ENCODE data around the gene BORCS5.
"Not testable (repeated sequence)": the region's sequence is repeated elsewhere in the genome, so short reads cannot be mapped to it uniquely, and the experiment has no call there.

The BORCS5 gene

DNA sequence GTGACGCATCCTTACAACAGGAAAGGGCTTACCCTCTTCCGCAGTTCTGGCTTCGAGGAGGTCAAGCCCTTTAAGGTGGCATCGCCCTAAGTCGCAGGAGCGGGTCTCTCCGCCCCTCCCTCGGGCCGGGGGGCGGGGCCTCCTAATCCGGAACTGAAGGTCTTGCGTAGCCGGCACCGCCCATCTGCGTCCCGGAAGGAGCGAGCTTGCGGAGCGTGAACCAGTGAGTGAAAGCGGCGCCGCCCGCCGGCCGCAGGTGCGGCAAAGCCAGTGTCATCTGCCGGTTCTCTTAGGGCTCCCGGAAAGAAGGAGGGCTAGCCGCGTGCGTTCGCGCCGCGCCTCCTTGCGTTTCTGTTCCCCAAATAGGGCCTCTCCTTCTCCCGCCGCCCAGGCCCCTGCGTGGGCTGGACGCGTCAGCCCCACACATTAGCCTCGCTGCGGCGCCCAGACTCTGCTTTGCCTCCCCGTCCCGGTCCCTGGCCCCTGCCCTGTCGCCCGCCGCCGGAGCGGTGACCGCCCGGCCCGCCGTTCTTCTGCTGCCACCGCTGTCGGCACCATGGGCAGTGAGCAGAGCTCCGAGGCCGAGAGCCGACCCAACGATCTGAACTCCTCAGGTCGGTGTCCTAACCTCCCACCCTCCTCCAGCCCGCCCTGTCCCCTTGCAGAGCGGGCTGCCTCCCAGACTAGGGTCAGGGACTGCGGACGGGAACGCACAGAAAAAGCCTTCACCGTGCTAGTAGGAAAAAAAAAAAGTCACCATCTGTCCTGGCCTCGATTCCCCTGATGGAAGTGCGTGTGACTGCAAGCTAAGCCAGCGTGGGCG lies at the start of gene BORCS5:
BORCS5 (plus strand) TSS at position 183 of the 823 bp plus-strand sequence; CDS start at position 557, 374 bp downstream.
- Histone ChIP-seq H3F3A (ENCODE audit: control insufficient read depth, insufficient read depth) (peaks cover 3% of the 10 kb centered on the region; the same call in 1 of the 2 replicates), H3K27ac (ENCODE audit: low read depth, low read length) (peak within 1 kb of the TSS; percentile 78), H3K36me3 (ENCODE audit: control insufficient read depth, low read length) (no peaks in the 10 kb centered on the region), H3K27me3 (ENCODE audit: control insufficient read depth, low read length) (no peaks in the 10 kb centered on the region), H3K79me2 (ENCODE audit: control insufficient read depth, low read length) (peaks cover 26% of the 10 kb centered on the region), H3K4me2 (ENCODE audit: low read length) (peak within 1 kb of the TSS; percentile 75), H3K4me1 (ENCODE audit: control insufficient read depth, low read length) (peaks cover 18% of the 10 kb centered on the region), H3K9me3 (ENCODE audit: control insufficient read depth, insufficient read depth, low read length) (no peaks in the 10 kb centered on the region), H3K4me3 (ENCODE audit: low read length) (peak within 1 kb of the TSS; percentile 72), H4K20me1 (ENCODE audit: control insufficient read depth, insufficient read depth, low read depth, low read length) (no peaks in the 10 kb centered on the region), H3K9me2 (replicated peaks; ENCODE audit: control insufficient read depth, low read length) (no peaks in the 10 kb centered on the region)
- no peak for TF ChIP-seq EZH2phosphoT487 (IDR thresholded peaks at IDR 0.05; ENCODE audit: borderline replicate concordance, low read length)
- TF ChIP-seq, protein P1, sequence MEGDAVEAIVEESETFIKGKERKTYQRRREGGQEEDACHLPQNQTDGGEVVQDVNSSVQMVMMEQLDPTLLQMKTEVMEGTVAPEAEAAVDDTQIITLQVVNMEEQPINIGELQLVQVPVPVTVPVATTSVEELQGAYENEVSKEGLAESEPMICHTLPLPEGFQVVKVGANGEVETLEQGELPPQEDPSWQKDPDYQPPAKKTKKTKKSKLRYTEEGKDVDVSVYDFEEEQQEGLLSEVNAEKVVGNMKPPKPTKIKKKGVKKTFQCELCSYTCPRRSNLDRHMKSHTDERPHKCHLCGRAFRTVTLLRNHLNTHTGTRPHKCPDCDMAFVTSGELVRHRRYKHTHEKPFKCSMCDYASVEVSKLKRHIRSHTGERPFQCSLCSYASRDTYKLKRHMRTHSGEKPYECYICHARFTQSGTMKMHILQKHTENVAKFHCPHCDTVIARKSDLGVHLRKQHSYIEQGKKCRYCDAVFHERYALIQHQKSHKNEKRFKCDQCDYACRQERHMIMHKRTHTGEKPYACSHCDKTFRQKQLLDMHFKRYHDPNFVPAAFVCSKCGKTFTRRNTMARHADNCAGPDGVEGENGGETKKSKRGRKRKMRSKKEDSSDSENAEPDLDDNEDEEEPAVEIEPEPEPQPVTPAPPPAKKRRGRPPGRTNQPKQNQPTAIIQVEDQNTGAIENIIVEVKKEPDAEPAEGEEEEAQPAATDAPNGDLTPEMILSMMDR (IDR thresholded peaks at IDR 0.05; ENCODE audit: low read depth, low read length, poor library complexity, severe bottlenecking): peak; percentile 23

DNA sequence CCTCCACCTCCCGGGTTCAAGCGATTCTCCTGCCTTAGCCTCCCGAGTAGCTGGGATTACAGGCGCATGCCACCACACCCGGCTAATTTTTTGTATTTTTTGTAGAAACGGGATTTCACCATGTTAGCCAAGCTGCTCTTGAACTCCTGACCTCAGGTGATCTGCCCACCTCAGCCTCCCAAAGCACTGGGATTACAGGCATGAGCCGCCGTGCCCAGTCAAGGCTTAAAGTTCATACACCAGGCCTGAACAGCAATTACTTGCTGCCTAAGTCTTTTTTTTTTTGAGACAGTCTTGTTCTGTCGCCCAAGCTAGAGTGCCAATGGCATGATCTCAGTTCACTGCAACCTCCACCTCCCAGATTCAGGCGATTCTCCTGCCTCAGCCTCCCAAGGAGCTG lies 46.2 kb upstream of the BORCS5 start:
- H3K9me3 ChIP-seq (ENCODE audit: control insufficient read depth, insufficient read depth, low read length); H3F3A ChIP-seq (ENCODE audit: control insufficient read depth, insufficient read depth); H3K4me3 ChIP-seq (ENCODE audit: low read length); H3K4me2 ChIP-seq (ENCODE audit: low read length); H3K27me3 ChIP-seq (ENCODE audit: control insufficient read depth, low read length); H3K36me3 ChIP-seq (ENCODE audit: control insufficient read depth, low read length); H3K4me1 ChIP-seq (ENCODE audit: control insufficient read depth, low read length); H4K20me1 ChIP-seq (ENCODE audit: control insufficient read depth, insufficient read depth, low read depth, low read length); H3K9me2 ChIP-seq (replicated peaks; ENCODE audit: control insufficient read depth, low read length); H3K27ac ChIP-seq (ENCODE audit: low read depth, low read length); H3K79me2 ChIP-seq (ENCODE audit: control insufficient read depth, low read length): not testable (repeated sequence)

DNA sequence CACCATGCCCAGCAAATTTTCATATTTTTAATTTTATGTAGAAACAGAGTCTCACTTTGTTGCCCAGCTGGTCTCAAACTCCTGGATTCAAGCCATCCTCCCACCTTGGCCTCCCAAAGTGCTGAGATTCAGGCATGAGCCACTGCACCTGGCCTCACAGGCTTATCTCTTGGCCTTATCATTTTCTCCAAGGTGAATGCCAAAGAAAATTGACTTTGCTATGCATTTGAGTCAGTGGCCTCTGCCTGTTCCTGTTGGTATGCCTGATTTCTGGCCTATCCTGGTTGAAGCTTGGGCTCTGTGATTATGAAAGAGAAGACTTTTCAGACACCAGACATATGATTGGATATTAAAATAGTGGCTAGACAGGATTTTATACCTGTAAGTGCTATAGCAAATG lies 41.0 kb upstream of the BORCS5 start:
- no peak overlapping the region for H3K4me2 ChIP-seq (ENCODE audit: low read length)
- TF ChIP-seq, protein P1 (IDR thresholded peaks at IDR 0.05; ENCODE audit: low read depth, low read length, poor library complexity, severe bottlenecking): no peak
- no peak for TF ChIP-seq EZH2phosphoT487 (IDR thresholded peaks at IDR 0.05; ENCODE audit: borderline replicate concordance, low read length)
- no peak overlapping the region for H3K4me3 ChIP-seq (ENCODE audit: low read length)
- H3K27me3 ChIP-seq (ENCODE audit: control insufficient read depth, low read length): no peaks in the 10 kb centered on the region
- no peak overlapping the region for H3K27ac ChIP-seq (ENCODE audit: low read depth, low read length)
- no peaks in the 10 kb centered on the region for H3F3A ChIP-seq (ENCODE audit: control insufficient read depth, insufficient read depth)
- no peaks in the 10 kb centered on the region for H3K36me3 ChIP-seq (ENCODE audit: control insufficient read depth, low read length)
- no peaks in the 10 kb centered on the region for H3K4me1 ChIP-seq (ENCODE audit: control insufficient read depth, low read length)
- no peaks in the 10 kb centered on the region for H4K20me1 ChIP-seq (ENCODE audit: control insufficient read depth, insufficient read depth, low read depth, low read length)
- H3K9me3 ChIP-seq (ENCODE audit: control insufficient read depth, insufficient read depth, low read length): no peaks in the 10 kb centered on the region
- no peaks in the 10 kb centered on the region for H3K79me2 ChIP-seq (ENCODE audit: control insufficient read depth, low read length)
- H3K9me2 ChIP-seq (replicated peaks; ENCODE audit: control insufficient read depth, low read length): no peaks in the 10 kb centered on the region

DNA sequence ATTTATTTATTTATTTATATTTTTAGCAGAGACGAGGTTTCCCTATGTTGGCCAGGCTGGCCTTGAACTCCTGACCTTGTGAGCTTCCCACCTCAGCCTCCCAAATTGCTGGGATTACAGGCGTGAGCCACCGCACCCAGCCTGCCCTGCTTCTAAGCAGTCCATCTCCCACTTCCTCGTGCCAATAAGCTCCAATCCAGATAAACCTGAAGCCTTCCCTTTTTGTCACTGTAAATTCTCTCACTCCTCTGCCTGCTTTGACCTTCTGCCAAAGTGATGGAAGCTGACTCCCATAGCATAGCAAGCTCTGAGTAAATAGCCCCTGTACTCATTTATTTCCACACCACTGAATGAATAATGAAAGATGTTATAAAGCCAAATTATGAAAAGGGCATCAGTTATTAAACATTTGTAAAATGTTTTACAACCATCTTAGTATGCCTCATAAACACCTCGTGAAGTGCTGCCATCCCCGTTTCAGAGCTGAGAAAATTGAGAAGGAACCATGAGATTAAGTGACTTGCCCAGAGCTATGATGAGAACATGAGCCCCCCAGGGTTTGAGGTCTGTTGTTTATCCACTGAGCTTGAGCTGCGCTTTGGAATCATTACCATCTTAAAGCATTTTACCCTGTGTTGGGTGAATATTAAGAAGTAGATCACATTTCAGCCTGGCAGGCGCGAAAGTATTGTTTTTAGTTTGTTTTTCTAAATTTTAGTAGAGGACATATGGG lies 37.3 kb upstream of the BORCS5 start:
- H3K27ac ChIP-seq (ENCODE audit: low read depth, low read length): no peak overlapping the region
- no peaks in the 10 kb centered on the region for H3K36me3 ChIP-seq (ENCODE audit: control insufficient read depth, low read length)
- H3K79me2 ChIP-seq (ENCODE audit: control insufficient read depth, low read length): no peaks in the 10 kb centered on the region
- no peaks in the 10 kb centered on the region for H3K9me3 ChIP-seq (ENCODE audit: control insufficient read depth, insufficient read depth, low read length)
- no peak overlapping the region for H3K4me2 ChIP-seq (ENCODE audit: low read length)
- no peak overlapping the region for H3K4me3 ChIP-seq (ENCODE audit: low read length)
- H4K20me1 ChIP-seq (ENCODE audit: control insufficient read depth, insufficient read depth, low read depth, low read length): no peaks in the 10 kb centered on the region
- TF ChIP-seq, protein P1 (IDR thresholded peaks at IDR 0.05; ENCODE audit: low read depth, low read length, poor library complexity, severe bottlenecking): no peak
- TF ChIP-seq EZH2phosphoT487 (IDR thresholded peaks at IDR 0.05; ENCODE audit: borderline replicate concordance, low read length): no peak
- no peaks in the 10 kb centered on the region for H3K9me2 ChIP-seq (replicated peaks; ENCODE audit: control insufficient read depth, low read length)
- no peaks in the 10 kb centered on the region for H3K4me1 ChIP-seq (ENCODE audit: control insufficient read depth, low read length)
- H3F3A ChIP-seq (ENCODE audit: control insufficient read depth, insufficient read depth): no peaks in the 10 kb centered on the region
- H3K27me3 ChIP-seq (ENCODE audit: control insufficient read depth, low read length): no peaks in the 10 kb centered on the region
